Esophagus muscularis mucosa (tissue), 4 donors: Measurements from ENCODE around the gene ADAMTS18. TPM values are rescaled to one million over a fixed set of nuclear protein-coding genes. Genes with fewer than 3 reads are reported as not detected.

ENCODE experiments used
- DNase-seq: peaks from one replicate; pipeline ENCODE4 v3.0.0-alpha.2; 2017; ENCODE audit errors: extremely low spot score
- H3K27ac ChIP-seq, 4 donors: fragments of 200-600 bp; sonication (generic); replicated peaks in 1 of 4; 1 replicate in 3 of 4; 2 replicates in 1 of 4; pipeline ENCODE4 v1.5.1; 2016 to 2019; ENCODE audit warnings: mild to moderate bottlenecking in 1 of 4
- H3K27me3 ChIP-seq, 4 donors: fragments of 200-600 bp; sonication (generic); one replicate each; pipeline versions ENCODE4 v1.5.1 to v1.6.0; 2016 to 2019
- H3K36me3 ChIP-seq, 4 donors: fragments of 200-600 bp; sonication (generic); one replicate each; pipeline ENCODE4 v1.5.1; 2016 to 2019
- H3K4me1 ChIP-seq, 4 donors: fragments of 200-600 bp; sonication (generic); one replicate each; pipeline ENCODE4 v1.5.1; 2016 to 2019
- H3K4me3 ChIP-seq, 4 donors: fragments of 200-600 bp; sonication (generic); 1 replicate in 2 of 4; 2 replicates in 2 of 4; pipeline ENCODE4 v1.5.1; 2016 to 2019; ENCODE audit warnings: mild to moderate bottlenecking in 4 of 4, moderate library complexity in 1 of 4
- H3K9me3 ChIP-seq, 4 donors: fragments of 200-600 bp; sonication (generic); 1 replicate in 3 of 4; 2 replicates in 1 of 4; pipeline ENCODE4 v1.5.1; 2016 to 2019
- EP300 ChIP-seq: sonication (generic); formaldehyde crosslinking; IDR thresholded peaks from one replicate; pipeline ENCODE4 v1.6.1; 2017; ENCODE audit warnings: antibody characterized with exemption
- POLR2A ChIP-seq: fragments of 450-650 bp; IDR thresholded peaks from one replicate; pipeline ENCODE4 v1.6.1; 2017; ENCODE audit warnings: antibody characterized with exemption, moderate library complexity, mild to moderate bottlenecking, low read depth
- POLR2AphosphoS5 ChIP-seq, 2 donors: sonication (generic); formaldehyde crosslinking; IDR thresholded peaks; one replicate each; pipeline ENCODE4 v1.6.1; 2017; ENCODE audit warnings: antibody characterized with exemption in 2 of 2
- WGBS: methylation state at CpG from one replicate; pipeline ENCODE4 v1.1.5; 2018; 5-methylcytosine and 5-hydroxymethylcytosine counted together
- intact Hi-C: fragments of 100-400 bp; cut with DNase I; formaldehyde crosslinking; loops from one replicate; pipeline ENCODE4 v1.15.1; 2023
- total RNA-seq, 4 donors: library from RNA; depleted of rRNA; stranded (reverse); fragments of >200 nt; gene quantifications; one replicate each; pipeline versions ENCODE4 v1.1.0 to v1.2.1, GENCODE V29; 2016
- TF ChIP-seq, protein P1 (sequence below), 3 experiments: fragments of 200-600 bp in 2 of 3; fragments of 450-650 bp in 1 of 3; sonication (generic) in 2 of 3; IDR thresholded peaks; one replicate each; pipeline ENCODE4 v1.5.1; 2017 to 2019; ENCODE audit warnings: antibody characterized with exemption in 3 of 3, mild to moderate bottlenecking in 2 of 3, moderate library complexity in 1 of 3

ADAMTS18 gene
- total RNA-seq, 4 donors from 2014 or later: 0.45 TPM; not detected in 3

DNA sequence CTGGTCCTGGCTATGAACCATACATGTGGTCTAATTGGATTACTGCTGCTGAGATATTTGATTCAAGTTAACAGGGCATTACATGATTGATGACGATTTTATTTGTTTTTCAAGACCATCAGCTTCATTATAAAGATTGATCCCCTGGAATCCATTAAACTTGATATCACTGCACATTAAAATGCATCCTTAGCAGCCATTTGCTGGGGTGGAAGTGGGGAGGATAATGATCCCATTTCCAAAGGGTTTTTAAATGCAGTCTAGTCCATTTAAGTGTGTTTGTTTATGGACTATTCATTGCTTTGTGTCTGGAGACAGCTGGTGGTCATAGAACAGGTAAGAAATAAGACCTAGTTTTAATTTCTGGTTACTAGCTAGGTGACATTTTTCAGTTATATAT is 40.9 kb downstream of the ADAMTS18 start:
- TF ChIP-seq POLR2A (no peak), EP300 (no peak), POLR2AphosphoS5 (IDR thresholded peaks at IDR 0.05) (no peak)
- TF ChIP-seq, protein P1, sequence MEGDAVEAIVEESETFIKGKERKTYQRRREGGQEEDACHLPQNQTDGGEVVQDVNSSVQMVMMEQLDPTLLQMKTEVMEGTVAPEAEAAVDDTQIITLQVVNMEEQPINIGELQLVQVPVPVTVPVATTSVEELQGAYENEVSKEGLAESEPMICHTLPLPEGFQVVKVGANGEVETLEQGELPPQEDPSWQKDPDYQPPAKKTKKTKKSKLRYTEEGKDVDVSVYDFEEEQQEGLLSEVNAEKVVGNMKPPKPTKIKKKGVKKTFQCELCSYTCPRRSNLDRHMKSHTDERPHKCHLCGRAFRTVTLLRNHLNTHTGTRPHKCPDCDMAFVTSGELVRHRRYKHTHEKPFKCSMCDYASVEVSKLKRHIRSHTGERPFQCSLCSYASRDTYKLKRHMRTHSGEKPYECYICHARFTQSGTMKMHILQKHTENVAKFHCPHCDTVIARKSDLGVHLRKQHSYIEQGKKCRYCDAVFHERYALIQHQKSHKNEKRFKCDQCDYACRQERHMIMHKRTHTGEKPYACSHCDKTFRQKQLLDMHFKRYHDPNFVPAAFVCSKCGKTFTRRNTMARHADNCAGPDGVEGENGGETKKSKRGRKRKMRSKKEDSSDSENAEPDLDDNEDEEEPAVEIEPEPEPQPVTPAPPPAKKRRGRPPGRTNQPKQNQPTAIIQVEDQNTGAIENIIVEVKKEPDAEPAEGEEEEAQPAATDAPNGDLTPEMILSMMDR (IDR thresholded peaks at IDR 0.05): no peak
- Histone ChIP-seq H3K4me1 (no peaks in the 10 kb centered on the region), H3K36me3 (no peaks in the 10 kb centered on the region), H3K27ac (no peak overlapping the region), H3K9me3 (no peaks in the 10 kb centered on the region), H3K27me3 (no peaks in the 10 kb centered on the region), H3K4me3 (no peak overlapping the region)
- intact Hi-C loops: no loop called here
- 78% methylated on average over 1 of the region's 1 CpG for WGBS
- DNase-seq: no peak

DNA sequence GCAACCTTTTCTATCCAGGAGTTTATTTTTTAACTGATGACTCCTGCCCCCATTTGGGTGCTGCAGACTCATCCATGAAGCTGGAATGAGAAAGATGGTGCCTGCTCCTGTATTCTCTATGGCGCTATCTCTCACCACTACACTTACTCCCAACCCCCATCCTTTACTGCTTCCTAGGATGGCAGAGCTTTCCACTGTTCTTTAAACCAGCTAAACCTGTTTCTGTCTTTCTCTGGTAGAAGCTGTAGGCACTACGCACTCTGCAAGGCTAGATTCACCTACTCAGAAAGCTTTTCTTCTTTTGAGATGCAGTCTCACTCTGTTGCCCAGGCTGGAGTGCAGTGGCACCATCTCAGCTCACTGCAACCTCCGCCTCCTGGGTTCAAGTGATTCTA is 47.0 kb downstream of the ADAMTS18 start:
- no peak for DNase-seq
- H3K9me3 ChIP-seq: no peaks in the 10 kb centered on the region
- intact Hi-C loops: no loop called here
- no peaks in the 10 kb centered on the region for H3K27me3 ChIP-seq
- H3K4me1 ChIP-seq: no peaks in the 10 kb centered on the region
- WGBS: 97% methylated on average over 3 of the region's 3 CpGs
- no peaks in the 10 kb centered on the region for H3K36me3 ChIP-seq
- no peak overlapping the region for H3K27ac ChIP-seq
- TF ChIP-seq EP300: no peak
- TF ChIP-seq POLR2A: no peak
- no peak for TF ChIP-seq POLR2AphosphoS5 (IDR thresholded peaks at IDR 0.05)
- TF ChIP-seq, protein P1 (IDR thresholded peaks at IDR 0.05): no peak
- no peak overlapping the region for H3K4me3 ChIP-seq

DNA sequence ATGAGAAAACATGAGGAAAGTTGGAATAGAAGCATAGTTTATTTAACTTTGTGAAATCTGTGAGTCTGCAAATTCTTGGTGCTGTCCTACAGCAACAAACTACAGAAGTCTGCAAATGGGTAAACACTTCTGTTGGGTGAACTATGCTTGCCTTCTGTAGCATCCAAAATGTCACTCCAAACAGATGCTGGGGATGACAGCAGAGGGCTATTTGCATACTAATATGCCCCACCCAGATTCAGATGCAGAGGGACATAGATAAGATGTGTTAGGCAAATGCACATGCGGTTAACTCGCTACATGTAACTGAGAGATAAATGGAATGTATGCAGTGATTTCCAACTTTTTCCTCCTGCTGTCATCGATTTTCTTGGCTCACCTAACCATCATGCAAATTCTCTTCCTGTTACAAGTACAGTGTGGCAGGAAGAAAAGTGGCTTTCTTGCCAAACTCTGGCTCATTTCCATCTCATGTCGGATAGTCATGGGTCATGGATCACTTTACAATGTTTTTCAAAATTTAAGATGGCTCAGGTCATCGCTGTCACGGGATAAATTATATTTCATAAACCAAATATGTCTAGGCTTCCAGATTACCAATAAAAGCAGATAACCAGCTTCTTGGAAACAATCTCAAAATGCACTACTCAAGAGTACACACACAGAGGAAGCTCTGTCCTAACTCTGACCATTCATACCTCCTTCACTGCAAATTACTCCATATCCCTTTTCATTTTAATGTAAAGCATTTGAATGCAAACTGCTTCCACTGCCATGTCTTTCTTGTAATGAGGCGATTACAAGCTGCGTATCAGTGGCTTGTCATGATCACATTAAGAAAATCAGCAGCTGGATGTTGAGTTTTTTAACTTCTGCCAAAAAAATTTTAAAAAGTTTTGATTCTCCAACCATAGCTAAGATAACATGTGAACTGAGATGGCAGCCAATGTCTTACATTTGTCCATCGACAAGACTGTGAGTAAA is 47.7 kb downstream of the ADAMTS18 start:
- 61% methylated on average over 9 of the region's 9 CpGs for WGBS
- Histone ChIP-seq H3K9me3 (no peaks in the 10 kb centered on the region), H3K36me3 (no peaks in the 10 kb centered on the region), H3K4me1 (no peaks in the 10 kb centered on the region), H3K27me3 (no peaks in the 10 kb centered on the region), H3K4me3 (no peak overlapping the region), H3K27ac (no peak overlapping the region)
- TF ChIP-seq, protein P1 (IDR thresholded peaks at IDR 0.05): no peak
- TF ChIP-seq POLR2AphosphoS5 (IDR thresholded peaks at IDR 0.05) (no peak), EP300 (no peak), POLR2A (no peak)
- intact Hi-C loops: no loop called here
- peak; percentile 24 for DNase-seq

DNA sequence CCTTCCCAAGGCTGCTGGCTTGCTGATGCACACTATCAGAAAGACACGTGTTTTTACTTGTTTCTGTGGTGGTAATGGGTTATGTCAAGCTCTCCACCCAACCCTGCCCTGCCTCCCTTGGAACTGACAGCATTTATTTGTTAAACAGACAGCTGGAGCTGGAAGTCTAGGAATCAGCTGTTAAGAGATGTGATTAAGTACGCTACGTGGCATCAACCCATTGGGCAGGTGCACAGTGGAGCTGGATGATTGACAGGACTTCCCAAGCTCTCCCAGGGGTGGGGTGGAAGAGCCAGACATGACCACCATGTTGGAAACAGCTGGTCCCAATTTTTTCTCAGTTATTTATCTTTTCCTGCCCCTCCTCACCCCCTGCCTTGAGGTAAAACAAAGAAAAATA is 49.4 kb downstream of the ADAMTS18 start:
- 34% methylated on average over 3 of the region's 3 CpGs for WGBS
- Histone ChIP-seq H3K9me3 (no peaks in the 10 kb centered on the region), H3K4me1 (no peaks in the 10 kb centered on the region), H3K27ac (no peak overlapping the region), H3K36me3 (no peaks in the 10 kb centered on the region), H3K27me3 (no peaks in the 10 kb centered on the region), H3K4me3 (no peak overlapping the region)
- intact Hi-C loops: no loop called here
- TF ChIP-seq EP300: no peak
- no peak for TF ChIP-seq POLR2A
- TF ChIP-seq, protein P1 (IDR thresholded peaks at IDR 0.05): no peak
- no peak for TF ChIP-seq POLR2AphosphoS5 (IDR thresholded peaks at IDR 0.05)
- DNase-seq: no peak
